GM12878 (cell line): Measurements from ENCODE around the gene CACNA1D. TPM values are rescaled to one million over a fixed set of nuclear protein-coding genes. Genes with fewer than 3 reads are reported as not detected.

Experiments
- ATAC-seq: fragments of 200-7000 bp; cut with Tn5 transposase; 3 replicates; pipeline ENCODE4 v1.9.1; 2020; ENCODE audit warnings: mild to moderate bottlenecking, moderate library complexity
- BruUV-seq: library from RNA; stranded (reverse); fragments of 400-500 nt; replicated peaks from 2 replicates; lab custom pipeline; 2021; lab: Mats Ljungman, UMichigan
- CTCF ChIA-PET: fragments of 300-600 bp; sonication (Branson Sonifier 250); formaldehyde crosslinking; extraction: SDS; loops from one replicate; lab custom pipeline; 2021; ENCODE audit warnings: inconsistent platforms; lab: Yijun Ruan, JAX
- POLR2A ChIA-PET: fragments of 350-600 bp; formaldehyde crosslinking; extraction: SDS; loops from one replicate; lab custom pipeline; 2021; ENCODE audit warnings: inconsistent platforms; lab: Charles Lee
- RAD21 ChIA-PET: fragments of 300-600 bp; sonication (Branson Sonifier 250); formaldehyde crosslinking; loops from one replicate; lab custom pipeline; 2023; ENCODE audit warnings: antibody characterized with exemption; ENCODE audit not compliant: unreplicated experiment; lab: Charles Lee
- SMC1A ChIA-PET: fragments of 300-600 bp; sonication (Branson Sonifier 250); formaldehyde crosslinking; loops from one replicate; lab custom pipeline; 2023; ENCODE audit not compliant: unreplicated experiment, uncharacterized antibody; lab: Charles Lee
- DNase-seq: peaks from one replicate; pipeline ENCODE4 v3.0.0-alpha.2; 2011; ENCODE audit warnings: low read depth, low spot score
- FAIRE-seq: peaks from 3 replicates; lab custom pipeline; 2011; peaks lifted over from hg19 to GRCh38; lab: Jason Lieb, UNC
- H2AFZ ChIP-seq: 2 replicates; pipeline ENCODE4 v1.6.0; 2011; ENCODE audit warnings: low read depth, low read length, control low read depth; ENCODE audit not compliant: control insufficient read depth
- H3K27ac ChIP-seq: 2 replicates; pipeline ENCODE4 v1.5.1; 2011; ENCODE audit warnings: control low read depth; ENCODE audit not compliant: control insufficient read depth, insufficient read depth
- H3K27me3 ChIP-seq, 2 experiments: replicated peaks in 1 of 2; 2 replicates each; pipeline versions ENCODE4 v1.6.0 to v1.6.1; 2011; ENCODE audit warnings: low read length in 1 of 2; ENCODE audit not compliant: control insufficient read depth in 2 of 2, insufficient read depth in 2 of 2
- H3K36me3 ChIP-seq, 2 experiments: 2 replicates each; pipeline ENCODE4 v1.5.1; 2011; ENCODE audit warnings: low read length in 1 of 2; ENCODE audit not compliant: control insufficient read depth in 2 of 2, insufficient read depth in 2 of 2
- H3K4me1 ChIP-seq: 2 replicates; pipeline ENCODE4 v1.6.1; 2011; ENCODE audit warnings: mild to moderate bottlenecking, low read length, moderate library complexity, mixed read lengths; ENCODE audit not compliant: control insufficient read depth, insufficient read depth
- H3K4me2 ChIP-seq: 2 replicates; pipeline ENCODE4 v1.6.0; 2011; ENCODE audit warnings: control low read depth; ENCODE audit not compliant: control insufficient read depth, insufficient read depth
- H3K4me3 ChIP-seq: fragments of 200-600 bp; sonication (generic); 2 replicates; pipeline ENCODE4 v1.5.1; 2016
- H3K79me2 ChIP-seq: 2 replicates; pipeline ENCODE4 v1.6.0; 2011; ENCODE audit warnings: low read length; ENCODE audit not compliant: control insufficient read depth, insufficient read depth
- H3K9ac ChIP-seq: 2 replicates; pipeline ENCODE4 v1.8.0; 2011; ENCODE audit warnings: low read length, control low read depth, mixed read lengths; ENCODE audit not compliant: control insufficient read depth, insufficient read depth
- H3K9me3 ChIP-seq: replicated peaks from 3 replicates; pipeline ENCODE4 v1.5.1; 2011; ENCODE audit warnings: mild to moderate bottlenecking, low read length; ENCODE audit not compliant: control insufficient read depth, insufficient read depth
- H4K20me1 ChIP-seq: 2 replicates; pipeline ENCODE4 v1.6.0; 2011; ENCODE audit not compliant: control insufficient read depth, insufficient read depth
- ATF7 ChIP-seq: fragments of 450-650 bp; IDR thresholded peaks from 2 replicates; pipeline ENCODE4 v1.6.1; 2016; ENCODE audit warnings: low read depth, mild to moderate bottlenecking
- BCLAF1 ChIP-seq: fragments of 450-650 bp; IDR thresholded peaks from 2 replicates; pipeline ENCODE4 v1.6.1; 2017; ENCODE audit warnings: antibody characterized with exemption, mild to moderate bottlenecking, moderate library complexity
- CHD4 ChIP-seq: fragments of 200-600 bp; sonication (generic); IDR thresholded peaks from 2 replicates; pipeline ENCODE4 v1.6.1; 2016; ENCODE audit warnings: mild to moderate bottlenecking
- HCFC1 ChIP-seq: fragments of 150-350 bp; IDR thresholded peaks from 2 replicates; pipeline ENCODE4 v1.6.1; 2014; ENCODE audit warnings: low read length
- JUNB ChIP-seq: IDR thresholded peaks from 2 replicates; pipeline ENCODE4 v1.6.1; 2016; ENCODE audit warnings: antibody characterized with exemption, mild to moderate bottlenecking
- POLR2A ChIP-seq: IDR thresholded peaks from 2 replicates; pipeline ENCODE4 v1.6.1; 2011; ENCODE audit warnings: low read depth, mild to moderate bottlenecking, low read length
- RUNX3 ChIP-seq: IDR thresholded peaks from 2 replicates; pipeline ENCODE4 v1.6.1; 2012; ENCODE audit warnings: low read length, inconsistent platforms
- SREBF2 ChIP-seq: IDR thresholded peaks from 2 replicates; pipeline ENCODE4 v1.6.1; 2012; ENCODE audit warnings: mild to moderate bottlenecking, low read length
- ZBTB33 ChIP-seq: fragments of 450-650 bp; IDR thresholded peaks from 2 replicates; pipeline ENCODE4 v1.6.1; 2017; ENCODE audit warnings: mild to moderate bottlenecking
- WGBS: methylation state at CpG from one replicate; pipeline ENCODE4 v1.1.6; 2016; ENCODE audit warnings: low lambda C conversion rate; ENCODE audit not compliant: insufficient replicate concordance, insufficient coverage; ENCODE audit errors: missing lambda C conversion rate; 5-methylcytosine and 5-hydroxymethylcytosine counted together
- in situ Hi-C: fragments of 300-500 bp; cut with MboI; formaldehyde crosslinking; loops from 9 replicates; pipeline ENCODE4 v1.14.3; 2018; ENCODE audit warnings: mixed read lengths
- intact Hi-C: fragments of 100-400 bp; cut with micrococcal nuclease; formaldehyde crosslinking; loops from one replicate; pipeline ENCODE4 v1.14.2; 2022; ENCODE audit not compliant: unreplicated experiment
- polyA plus RNA-seq, 11 experiments: library from polyadenylated mRNA; depleted of rRNA in 4 of 11; unstranded in 6 of 11; stranded (reverse) in 5 of 11; fragments of >200 nt; fragmentation: Nextera tagmentation in 4 of 11; fragmentation: Illumina TruSeq in 1 of 11; extraction: Ambion mirVana in 4 of 11; extraction: Trizol in 1 of 11; gene quantifications; 1 replicate in 1 of 11; 2 replicates in 10 of 11; pipeline versions ENCODE4 v1.2.1 to v1.2.3, GENCODE V29; 2011 to 2016; ENCODE audit warnings: inconsistent platforms in 2 of 11, missing spikeins in 2 of 11, low read depth in 1 of 11
- total RNA-seq, 4 experiments: library from RNA; depleted of rRNA in 3 of 4; stranded (reverse); fragments of >200 nt in 3 of 4; fragmentation: Illumina TruSeq in 1 of 4; extraction: Trizol in 1 of 4; gene quantifications; 2 replicates each; pipeline versions ENCODE4 v1.2.1 to v1.2.3, GENCODE V29; 2013 to 2021

Gene CACNA1D
- total and polyA plus RNA-seq, 10 of the 15 experiments (the other 5 are each of a cell fraction or from before 2014, with no cell fraction given): 0.21 to 24.4 (median 1.6) TPM

- BruUV-seq: no TSS peak
- no peak overlapping the region for H3K4me2 ChIP-seq
- ChIA-PET CTCF (interaction anchor here (0.6 kb wide), 1 partner anchor 113 kb away, joined by 4 read pairs; no protein-coding TSS in a partner anchor), POLR2A (no interaction called here), RAD21 (no interaction called here), SMC1A (no interaction called here)
- H3K4me1 ChIP-seq: no peaks in the 10 kb centered on the region
- ATAC-seq (no peak), DNase-seq (no peak), FAIRE-seq (no peak)
- in situ Hi-C loops: no loop called here
- H3K79me2 ChIP-seq: no peaks in the 10 kb centered on the region
- no peak overlapping the region for H2AFZ ChIP-seq
- WGBS: 76% methylated on average over 5 of the region's 5 CpGs
- H3K9ac ChIP-seq: no peak overlapping the region
- no peak overlapping the region for H3K4me3 ChIP-seq
- H3K36me3 ChIP-seq: peaks cover 0 to 2% of the 10 kb centered on the region in 2 experiments; a peak in 2 of 4 replicates
- intact Hi-C loops: no loop called here
- no peaks in the 10 kb centered on the region for H4K20me1 ChIP-seq
- H3K27me3 ChIP-seq: no peaks in the 10 kb centered on the region
- TF ChIP-seq BCLAF1 (no peak), SREBF2 (no peak), ZBTB33 (no peak), RUNX3 (no peak), ATF7 (no peak), POLR2A (no peak), CHD4 (no peak), JUNB (no peak), HCFC1 (no peak)
- H3K9me3 ChIP-seq: no peaks in the 10 kb centered on the region
- no peak overlapping the region for H3K27ac ChIP-seq
Observed at GRCh38 chr3:53813229-53813628, 318.8 kb downstream of the CACNA1D start.
